ENCODE data around the gene ALDH1L1.

Gene ALDH1L1

GRCh38 chr3:126153695-126154360, 26.6 kb downstream of the ALDH1L1 start:
- DNase-seq = no peak

- DNase-seq = no peak
These were observed 27.3 kb downstream of the ALDH1L1 start for GRCh38 chr3:126152901-126153694.

- no peak for DNase-seq
These were observed 27.9 kb downstream of the ALDH1L1 start for GRCh38 chr3:126152458-126152857.

- DNase-seq = no peak
These were observed 28.7 kb downstream of the ALDH1L1 start for GRCh38 chr3:126151562-126152302.

GRCh38 chr3:126149960-126150515, 30.3 kb downstream of the ALDH1L1 start:
- no peak for DNase-seq

- DNase-seq = no peak
These were observed 31.0 kb downstream of the ALDH1L1 start for GRCh38 chr3:126149256-126149902.

- DNase-seq = no peak
These were observed 32.3 kb downstream of the ALDH1L1 start for GRCh38 chr3:126147932-126148683.

GRCh38 chr3:126147147-126147931, 33.0 kb downstream of the ALDH1L1 start:
- no peak for DNase-seq

- DNase-seq = no peak
These were observed 33.8 kb downstream of the ALDH1L1 start for GRCh38 chr3:126146525-126147146.

- no peak for DNase-seq
These were observed 34.4 kb downstream of the ALDH1L1 start for GRCh38 chr3:126146034-126146433.

- DNase-seq = no peak
These were observed 37.7 kb downstream of the ALDH1L1 start for GRCh38 chr3:126142652-126143051.

GRCh38 chr3:126137490-126138130, 42.8 kb downstream of the ALDH1L1 start:
- no peak for DNase-seq

- no peak for DNase-seq
These were observed 43.8 kb downstream of the ALDH1L1 start for GRCh38 chr3:126136428-126137220.

- DNase-seq = peak; percentile 12
These were observed 44.8 kb downstream of the ALDH1L1 start for GRCh38 chr3:126135406-126136076.

- no peak for DNase-seq
These were observed 45.3 kb downstream of the ALDH1L1 start for GRCh38 chr3:126135071-126135405.

- peak; percentile 74 for DNase-seq
These were observed 46.0 kb downstream of the ALDH1L1 start for GRCh38 chr3:126134219-126134975.

GRCh38 chr3:126133606-126134005, 46.8 kb downstream of the ALDH1L1 start:
- no peak for DNase-seq
